Measurements from ENCODE around the gene COX10.
"Not testable (repeated sequence)": the region's sequence is repeated elsewhere in the genome, so short reads cannot be mapped to it uniquely, and the experiment has no call there.

DNA sequence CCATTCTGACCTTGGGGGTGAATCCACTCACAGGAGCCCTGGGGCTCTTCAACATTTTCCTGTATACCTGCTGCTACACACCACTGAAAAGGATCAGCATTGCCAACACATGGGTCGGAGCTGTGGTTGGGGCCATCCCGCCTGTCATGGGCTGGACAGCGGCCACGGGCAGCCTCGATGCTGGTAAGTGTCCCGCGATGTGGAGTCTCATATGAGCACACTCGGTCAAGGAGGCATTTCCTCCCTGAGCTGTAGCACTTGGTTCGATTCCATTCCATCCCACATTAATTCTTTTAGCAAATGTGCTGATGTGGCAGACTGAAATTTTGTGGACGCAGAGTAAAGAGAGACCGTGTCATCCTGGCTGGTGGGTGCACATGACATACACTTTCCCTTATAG is 122.7 kb downstream of the COX10 start:
- TF ChIP-seq POLR2A (IDR thresholded peaks at IDR 0.05), result not testable (repeated sequence)
- TF ChIP-seq, protein P1, sequence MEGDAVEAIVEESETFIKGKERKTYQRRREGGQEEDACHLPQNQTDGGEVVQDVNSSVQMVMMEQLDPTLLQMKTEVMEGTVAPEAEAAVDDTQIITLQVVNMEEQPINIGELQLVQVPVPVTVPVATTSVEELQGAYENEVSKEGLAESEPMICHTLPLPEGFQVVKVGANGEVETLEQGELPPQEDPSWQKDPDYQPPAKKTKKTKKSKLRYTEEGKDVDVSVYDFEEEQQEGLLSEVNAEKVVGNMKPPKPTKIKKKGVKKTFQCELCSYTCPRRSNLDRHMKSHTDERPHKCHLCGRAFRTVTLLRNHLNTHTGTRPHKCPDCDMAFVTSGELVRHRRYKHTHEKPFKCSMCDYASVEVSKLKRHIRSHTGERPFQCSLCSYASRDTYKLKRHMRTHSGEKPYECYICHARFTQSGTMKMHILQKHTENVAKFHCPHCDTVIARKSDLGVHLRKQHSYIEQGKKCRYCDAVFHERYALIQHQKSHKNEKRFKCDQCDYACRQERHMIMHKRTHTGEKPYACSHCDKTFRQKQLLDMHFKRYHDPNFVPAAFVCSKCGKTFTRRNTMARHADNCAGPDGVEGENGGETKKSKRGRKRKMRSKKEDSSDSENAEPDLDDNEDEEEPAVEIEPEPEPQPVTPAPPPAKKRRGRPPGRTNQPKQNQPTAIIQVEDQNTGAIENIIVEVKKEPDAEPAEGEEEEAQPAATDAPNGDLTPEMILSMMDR (IDR thresholded peaks at IDR 0.05), result not testable (repeated sequence)

Measured in tibial nerve (tissue), 3 donors.